Mesenchymal stem cell (in vitro differentiated cells and primary cell): ENCODE data around the gene CHKA.
A peak's percentile ranks its signal among the peaks of the same experiment; 100 is the strongest.

Experiments used
- DNase-seq: peaks from one replicate; pipeline ENCODE4 v3.0.0-alpha.2; 2013
- H2AFZ ChIP-seq: one replicate; pipeline ENCODE4 v1.6.1; 2013; ENCODE audit warnings: low read depth, mild to moderate bottlenecking, control low read depth, inconsistent platforms, low read length, moderate library complexity
- H2AK5ac ChIP-seq: 2 replicates; pipeline ENCODE4 v1.6.1; 2013; ENCODE audit warnings: low read length, moderate library complexity, mild to moderate bottlenecking, inconsistent platforms; ENCODE audit not compliant: severe bottlenecking
- H2BK120ac ChIP-seq: one replicate; pipeline ENCODE4 v1.6.1; 2013; ENCODE audit warnings: low read depth, mild to moderate bottlenecking, inconsistent platforms, low read length, moderate library complexity
- H2BK12ac ChIP-seq, 2 experiments: one replicate each; pipeline ENCODE4 v1.6.1; 2013; ENCODE audit warnings: inconsistent platforms in 2 of 2, low read length in 2 of 2, mild to moderate bottlenecking in 2 of 2, moderate library complexity in 2 of 2, control low read depth in 1 of 2
- H2BK15ac ChIP-seq: one replicate; pipeline ENCODE4 v1.6.1; 2013; ENCODE audit warnings: mild to moderate bottlenecking, low read depth, inconsistent platforms; ENCODE audit not compliant: poor library complexity, severe bottlenecking
- H2BK5ac ChIP-seq: 2 replicates; pipeline ENCODE4 v1.6.1; 2013; ENCODE audit warnings: low read depth, mild to moderate bottlenecking, low read length, control low read depth, inconsistent platforms; ENCODE audit not compliant: poor library complexity, severe bottlenecking
- H3K14ac ChIP-seq, 2 experiments: one replicate each; pipeline ENCODE4 v1.6.1; 2013; ENCODE audit warnings: inconsistent platforms in 2 of 2, low read length in 2 of 2, control low read depth in 1 of 2, mild to moderate bottlenecking in 1 of 2, moderate library complexity in 1 of 2
- H3K18ac ChIP-seq, 2 experiments: one replicate each; pipeline ENCODE4 v1.6.1; 2013; ENCODE audit warnings: inconsistent platforms in 2 of 2, low read length in 2 of 2, control low read depth in 1 of 2, low read depth in 1 of 2, mild to moderate bottlenecking in 1 of 2
- H3K23ac ChIP-seq, 2 experiments: one replicate each; pipeline ENCODE4 v1.6.1; 2013; ENCODE audit warnings: inconsistent platforms in 2 of 2, low read length in 2 of 2, mild to moderate bottlenecking in 2 of 2, moderate library complexity in 2 of 2, control low read depth in 1 of 2
- H3K27ac ChIP-seq: 2 replicates; pipeline ENCODE4 v1.5.1; 2013; ENCODE audit warnings: mild to moderate bottlenecking, moderate library complexity, low read length, control low read depth, inconsistent platforms; ENCODE audit not compliant: poor library complexity, severe bottlenecking
- H3K27me3 ChIP-seq, 2 experiments: 2 replicates each; pipeline versions ENCODE4 v1.6.1 to v1.7.0; 2013; ENCODE audit warnings: low read length in 2 of 2, mild to moderate bottlenecking in 2 of 2, moderate library complexity in 2 of 2, control low read depth in 1 of 2, inconsistent platforms in 1 of 2; ENCODE audit not compliant: control insufficient read depth in 1 of 2, insufficient read depth in 1 of 2
- H3K36me3 ChIP-seq, 2 experiments: 2 replicates each; pipeline versions ENCODE4 v1.6.1 to v1.7.0; 2013; ENCODE audit warnings: low read length in 2 of 2, control low read depth in 1 of 2, inconsistent platforms in 1 of 2, low read depth in 1 of 2, mild to moderate bottlenecking in 1 of 2; ENCODE audit not compliant: insufficient read depth in 2 of 2, control insufficient read depth in 1 of 2
- H3K4ac ChIP-seq, 2 experiments: one replicate each; pipeline ENCODE4 v1.6.1; 2013; ENCODE audit warnings: inconsistent platforms in 2 of 2, low read length in 2 of 2, mild to moderate bottlenecking in 2 of 2, moderate library complexity in 2 of 2, control low read depth in 1 of 2, low read depth in 1 of 2
- H3K4me1 ChIP-seq: 2 replicates; pipeline ENCODE4 v1.6.1; 2013; ENCODE audit warnings: low read depth, low read length, control low read depth; ENCODE audit not compliant: control insufficient read depth, insufficient read depth
- H3K4me2 ChIP-seq: 2 replicates; pipeline ENCODE4 v1.6.1; 2013; ENCODE audit warnings: low read length, mild to moderate bottlenecking, inconsistent platforms; ENCODE audit not compliant: poor library complexity, severe bottlenecking
- H3K4me3 ChIP-seq, 2 experiments: 2 replicates each; pipeline versions ENCODE4 v1.5.1 to v1.7.0; 2013; ENCODE audit warnings: low read length in 2 of 2, mild to moderate bottlenecking in 2 of 2, control low read depth in 1 of 2, low read depth in 1 of 2; ENCODE audit not compliant: insufficient read depth in 1 of 2
- H3K79me1 ChIP-seq: replicated peaks from 2 replicates; pipeline ENCODE4 v1.6.1; 2013; ENCODE audit warnings: mild to moderate bottlenecking, control low read depth, low read length, inconsistent platforms; ENCODE audit not compliant: poor library complexity, severe bottlenecking
- H3K9ac ChIP-seq: 2 replicates; pipeline ENCODE4 v1.7.0; 2013; ENCODE audit warnings: mild to moderate bottlenecking, low read length, moderate library complexity
- H3K9me3 ChIP-seq: 2 replicates; pipeline ENCODE4 v1.7.0; 2013; ENCODE audit warnings: mild to moderate bottlenecking, low read length; ENCODE audit not compliant: control insufficient read depth
- H4K8ac ChIP-seq: one replicate; pipeline ENCODE4 v1.6.1; 2013; ENCODE audit warnings: inconsistent platforms, mild to moderate bottlenecking, low read length, moderate library complexity
- H4K91ac ChIP-seq: one replicate; pipeline ENCODE4 v1.6.1; 2013; ENCODE audit warnings: mild to moderate bottlenecking, low read length, inconsistent platforms
- WGBS: methylation state at CpG from one replicate; pipeline ENCODE4 v1.1.7; 2013; ENCODE audit warnings: mixed read lengths; 5-methylcytosine and 5-hydroxymethylcytosine counted together

The CHKA gene

GRCh38 chr11:68027667-68028066, 93.5 kb downstream of the CHKA start:
- Histone ChIP-seq H3K14ac (peak overlapping the region in 1 of 2 experiments; percentile 53), H3K23ac (peak overlapping the region in 1 of 2 experiments; percentile 46), H3K4me2 (peak overlapping the region; percentile 31), H2BK15ac (no peak overlapping the region), H3K4me3 (peak overlapping the region in 1 of 2 experiments; percentile 14), H3K4ac (peak overlapping the region; percentile 9 to 29), H2BK5ac (peak overlapping the region; percentile 19), H3K27me3 (no peaks in the 10 kb centered on the region), H4K91ac (peak overlapping the region; percentile 85), H2AFZ (no peak overlapping the region), H3K79me1 (peaks cover 10% of the 10 kb centered on the region), H2AK5ac (peak overlapping the region; percentile 98), H3K9ac (peak overlapping the region; percentile 92), H3K36me3 (peaks cover 22 to 43% of the 10 kb centered on the region in 2 experiments), H2BK120ac (peak overlapping the region; percentile 6), H3K4me1 (peaks cover 48% of the 10 kb centered on the region), H3K27ac (peak overlapping the region; percentile 69), H3K9me3 (no peaks in the 10 kb centered on the region), H4K8ac (peak overlapping the region; percentile 21), H3K18ac (peak overlapping the region; percentile 26 to 88), H2BK12ac (peak overlapping the region; percentile 57 to 87)
- 93% methylated on average over 21 of the region's 21 CpGs for WGBS
- no peak for DNase-seq

- Histone ChIP-seq H3K9me3 (no peaks in the 10 kb centered on the region), H3K4ac (no peak overlapping the region), H2AK5ac (peak overlapping the region; percentile 98), H3K23ac (no peak overlapping the region), H2BK12ac (no peak overlapping the region), H2BK5ac (peak overlapping the region; percentile 14), H2BK15ac (no peak overlapping the region), H3K79me1 (peaks cover 5% of the 10 kb centered on the region), H3K14ac (no peak overlapping the region), H3K4me2 (no peak overlapping the region), H3K18ac (no peak overlapping the region), H3K27me3 (no peaks in the 10 kb centered on the region), H3K36me3 (peaks cover 21 to 40% of the 10 kb centered on the region in 2 experiments), H3K27ac (no peak overlapping the region), H3K4me3 (no peak overlapping the region), H3K9ac (no peak overlapping the region), H4K8ac (no peak overlapping the region), H4K91ac (peak overlapping the region; percentile 64), H3K4me1 (peaks cover 37% of the 10 kb centered on the region), H2AFZ (no peak overlapping the region), H2BK120ac (no peak overlapping the region)
- 92% methylated on average over 18 of the region's 18 CpGs for WGBS
- DNase-seq, result no peak
Observed at GRCh38 chr11:68026391-68027105, 94.6 kb downstream of the CHKA start.

- Histone ChIP-seq H3K9me3 (no peaks in the 10 kb centered on the region), H3K36me3 (peaks cover 22 to 42% of the 10 kb centered on the region in 2 experiments), H3K4ac (no peak overlapping the region), H3K27me3 (no peaks in the 10 kb centered on the region), H3K27ac (no peak overlapping the region), H2AK5ac (no peak overlapping the region), H4K91ac (no peak overlapping the region), H4K8ac (no peak overlapping the region), H3K18ac (no peak overlapping the region), H3K9ac (no peak overlapping the region), H3K23ac (no peak overlapping the region), H3K14ac (no peak overlapping the region), H2BK120ac (no peak overlapping the region), H3K4me2 (no peak overlapping the region), H2AFZ (no peak overlapping the region), H2BK5ac (no peak overlapping the region), H3K4me1 (peaks cover 48% of the 10 kb centered on the region), H2BK12ac (no peak overlapping the region), H3K79me1 (peaks cover 5% of the 10 kb centered on the region), H3K4me3 (no peak overlapping the region), H2BK15ac (no peak overlapping the region)
- WGBS, result 70% methylated on average over 4 of the region's 5 CpGs
- DNase-seq, result no peak
Observed at GRCh38 chr11:68025047-68025446, 96.1 kb downstream of the CHKA start.

DNA sequence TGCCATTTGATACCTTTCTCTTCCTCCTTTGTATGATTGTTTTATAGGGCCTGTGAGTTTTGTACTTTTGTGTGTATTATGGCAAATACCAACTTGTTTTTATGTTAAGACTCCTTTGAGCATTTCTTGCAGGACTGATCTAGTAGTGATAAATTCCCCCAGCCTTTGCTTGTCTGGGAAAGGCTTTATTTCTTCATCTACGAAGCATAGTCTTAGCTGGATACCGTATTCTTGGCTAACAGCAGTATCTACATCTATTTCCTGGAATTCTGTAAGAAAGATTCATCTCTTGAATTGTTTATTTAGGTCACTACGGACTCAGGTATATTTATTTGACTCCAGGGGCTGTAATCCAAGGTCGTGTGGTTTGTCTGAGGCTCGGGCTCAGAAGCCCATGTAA, 96.7 kb downstream of the CHKA start:
- peaks cover 44% of the 10 kb centered on the region for H3K4me1 ChIP-seq
- no peak overlapping the region for H3K23ac ChIP-seq
- H4K8ac ChIP-seq, result no peak overlapping the region
- H2BK120ac ChIP-seq, result no peak overlapping the region
- peaks cover 4% of the 10 kb centered on the region for H3K79me1 ChIP-seq
- no peak overlapping the region for H2BK12ac ChIP-seq
- WGBS, result 91% methylated on average over 5 of the region's 5 CpGs
- H3K27ac ChIP-seq, result no peak overlapping the region
- no peak for DNase-seq
- H4K91ac ChIP-seq, result no peak overlapping the region
- peaks cover 22 to 42% of the 10 kb centered on the region in 2 experiments for H3K36me3 ChIP-seq
- no peak overlapping the region for H2BK15ac ChIP-seq
- no peaks in the 10 kb centered on the region for H3K27me3 ChIP-seq
- H2BK5ac ChIP-seq, result no peak overlapping the region
- H3K18ac ChIP-seq, result no peak overlapping the region
- no peak overlapping the region for H3K4me3 ChIP-seq
- H3K14ac ChIP-seq, result no peak overlapping the region
- no peak overlapping the region for H3K9ac ChIP-seq
- H3K9me3 ChIP-seq, result no peaks in the 10 kb centered on the region
- H3K4ac ChIP-seq, result no peak overlapping the region
- H2AFZ ChIP-seq, result no peak overlapping the region
- H2AK5ac ChIP-seq, result no peak overlapping the region
- H3K4me2 ChIP-seq, result no peak overlapping the region
